MM.1S (cell line): ENCODE data around the gene ECSCR.

Experiments
- DNase-seq: peaks from one replicate; pipeline ENCODE4 v3.0.0-alpha.2; 2015
- H2AFZ ChIP-seq: fragments of 300-600 bp; sonication (generic); 2 replicates; pipeline ENCODE4 v1.6.0; 2016; ENCODE audit warnings: antibody characterized with exemption, low read length
- H3F3A ChIP-seq: fragments of 300-600 bp; sonication (generic); 2 replicates; pipeline ENCODE4 v1.6.1; 2016; ENCODE audit warnings: mild to moderate bottlenecking, antibody characterized with exemption, low read length, moderate library complexity, mixed read lengths; ENCODE audit not compliant: insufficient read depth
- H3K27ac ChIP-seq: fragments of 300-600 bp; sonication (generic); 2 replicates; pipeline ENCODE4 v1.5.1; 2016; ENCODE audit warnings: mild to moderate bottlenecking, low read length
- H3K27me3 ChIP-seq: fragments of 300-600 bp; sonication (generic); replicated peaks from 2 replicates; pipeline ENCODE4 v1.6.0; 2016; ENCODE audit warnings: low read length; ENCODE audit not compliant: insufficient read depth
- H3K36me3 ChIP-seq: fragments of 300-600 bp; sonication (generic); replicated peaks from 2 replicates; pipeline ENCODE4 v1.6.1; 2016; ENCODE audit warnings: mild to moderate bottlenecking, low read length, mixed read lengths; ENCODE audit not compliant: insufficient read depth
- H3K4me1 ChIP-seq: fragments of 300-600 bp; sonication (generic); 2 replicates; pipeline ENCODE4 v1.6.1; 2016; ENCODE audit warnings: low read length, mixed read lengths
- H3K4me2 ChIP-seq: fragments of 300-600 bp; sonication (generic); 2 replicates; pipeline ENCODE4 v1.6.0; 2016; ENCODE audit warnings: low read depth, low read length
- H3K4me3 ChIP-seq: fragments of 300-600 bp; sonication (generic); 2 replicates; pipeline ENCODE4 v1.5.1; 2016; ENCODE audit warnings: low read length, mixed read lengths
- H3K79me2 ChIP-seq: fragments of 300-600 bp; sonication (generic); 2 replicates; pipeline ENCODE4 v1.6.1; 2016; ENCODE audit warnings: mixed run types, low read length, mixed read lengths
- H3K9ac ChIP-seq: fragments of 300-600 bp; sonication (generic); 2 replicates; pipeline ENCODE4 v1.6.1; 2016; ENCODE audit warnings: low read length, mixed read lengths
- H3K9me2 ChIP-seq: fragments of 300-600 bp; sonication (generic); replicated peaks from 2 replicates; pipeline ENCODE4 v1.6.1; 2016; ENCODE audit warnings: mild to moderate bottlenecking, low read length, mixed read lengths; ENCODE audit not compliant: insufficient read depth
- H3K9me3 ChIP-seq: fragments of 300-600 bp; sonication (generic); replicated peaks from 2 replicates; pipeline ENCODE4 v1.6.1; 2016; ENCODE audit warnings: mild to moderate bottlenecking, low read length, mixed read lengths; ENCODE audit not compliant: insufficient read depth
- H4K20me1 ChIP-seq: fragments of 300-600 bp; sonication (generic); 2 replicates; pipeline ENCODE4 v1.6.1; 2016; ENCODE audit warnings: mild to moderate bottlenecking, low read length, moderate library complexity, mixed read lengths; ENCODE audit not compliant: insufficient read depth
- EZH2 ChIP-seq: fragments of 300-600 bp; sonication (generic); optimal IDR thresholded peaks from 2 replicates; pipeline ENCODE3; 2017; ENCODE audit warnings: low read depth, mild to moderate bottlenecking, antibody characterized with exemption, low read length, mixed read lengths
- EZH2phosphoT487 ChIP-seq: fragments of 300-600 bp; sonication (generic); IDR thresholded peaks from 2 replicates; pipeline ENCODE4 v1.6.1; 2018; ENCODE audit warnings: antibody characterized with exemption, low read length
- TF ChIP-seq, protein P1 (sequence below): fragments of 300-600 bp; sonication (generic); IDR thresholded peaks from 2 replicates; pipeline ENCODE4 v1.5.1; 2016; ENCODE audit warnings: antibody characterized with exemption, low read length, mixed read lengths

ECSCR gene

DNA sequence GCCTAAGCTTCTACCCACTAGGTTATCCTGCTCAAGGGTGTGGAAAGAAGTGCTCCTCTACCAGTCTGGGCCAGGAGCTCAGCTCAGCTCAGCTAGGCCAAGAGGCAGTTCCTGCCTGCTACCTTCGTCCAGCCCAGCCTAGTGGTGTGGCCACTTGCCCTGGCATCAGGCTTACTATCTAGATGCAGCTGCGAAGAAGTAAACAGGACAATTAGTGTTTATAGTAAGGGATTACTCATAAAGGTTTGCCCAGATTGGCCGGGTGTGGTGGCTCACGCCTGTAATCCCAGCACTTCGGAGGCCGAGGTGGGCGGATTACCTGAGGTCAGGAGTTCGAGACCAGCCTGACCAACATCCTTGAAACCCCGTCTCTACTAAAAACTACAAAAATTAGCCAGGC lies 45.9 kb downstream of the ECSCR start:
- Histone ChIP-seq H3F3A (peaks cover 34% of the 10 kb centered on the region), H3K36me3 (no peaks in the 10 kb centered on the region), H2AFZ (0 out of 2 replicates have a peak overlapping the region, but pooled peaks have one; percentile 2), H3K4me3 (no peak overlapping the region), H3K4me2 (no peak overlapping the region), H3K9me2 (no peaks in the 10 kb centered on the region), H3K27me3 (no peaks in the 10 kb centered on the region), H3K9ac (no peak overlapping the region), H3K9me3 (no peaks in the 10 kb centered on the region), H4K20me1 (no peaks in the 10 kb centered on the region), H3K4me1 (peaks cover 57% of the 10 kb centered on the region), H3K79me2 (no peaks in the 10 kb centered on the region), H3K27ac (peak overlapping the region; percentile 95)
- no peak for TF ChIP-seq EZH2
- TF ChIP-seq, protein P1, sequence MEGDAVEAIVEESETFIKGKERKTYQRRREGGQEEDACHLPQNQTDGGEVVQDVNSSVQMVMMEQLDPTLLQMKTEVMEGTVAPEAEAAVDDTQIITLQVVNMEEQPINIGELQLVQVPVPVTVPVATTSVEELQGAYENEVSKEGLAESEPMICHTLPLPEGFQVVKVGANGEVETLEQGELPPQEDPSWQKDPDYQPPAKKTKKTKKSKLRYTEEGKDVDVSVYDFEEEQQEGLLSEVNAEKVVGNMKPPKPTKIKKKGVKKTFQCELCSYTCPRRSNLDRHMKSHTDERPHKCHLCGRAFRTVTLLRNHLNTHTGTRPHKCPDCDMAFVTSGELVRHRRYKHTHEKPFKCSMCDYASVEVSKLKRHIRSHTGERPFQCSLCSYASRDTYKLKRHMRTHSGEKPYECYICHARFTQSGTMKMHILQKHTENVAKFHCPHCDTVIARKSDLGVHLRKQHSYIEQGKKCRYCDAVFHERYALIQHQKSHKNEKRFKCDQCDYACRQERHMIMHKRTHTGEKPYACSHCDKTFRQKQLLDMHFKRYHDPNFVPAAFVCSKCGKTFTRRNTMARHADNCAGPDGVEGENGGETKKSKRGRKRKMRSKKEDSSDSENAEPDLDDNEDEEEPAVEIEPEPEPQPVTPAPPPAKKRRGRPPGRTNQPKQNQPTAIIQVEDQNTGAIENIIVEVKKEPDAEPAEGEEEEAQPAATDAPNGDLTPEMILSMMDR: no peak
- no peak for TF ChIP-seq EZH2phosphoT487
- DNase-seq: no peak

DNA sequence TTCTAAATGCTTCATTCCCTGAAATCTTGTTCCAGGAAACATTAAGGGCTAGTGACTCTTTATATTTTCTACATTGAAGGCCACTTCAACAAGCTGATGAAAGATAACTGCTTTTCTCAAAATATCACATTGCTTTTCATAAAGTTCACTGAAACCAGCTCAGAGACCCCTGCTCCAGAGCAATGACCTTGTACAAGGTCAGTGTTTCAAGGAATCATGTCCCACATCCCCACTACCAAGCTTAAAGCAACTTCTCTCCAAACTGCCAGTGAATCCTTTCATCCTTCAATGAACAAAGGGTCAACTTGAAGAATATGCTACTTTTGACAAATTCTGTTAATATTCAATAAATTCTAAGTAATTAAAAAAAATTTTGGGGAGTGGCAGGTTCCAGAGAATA lies 46.7 kb downstream of the ECSCR start:
- no peaks in the 10 kb centered on the region for H4K20me1 ChIP-seq
- no peaks in the 10 kb centered on the region for H3K36me3 ChIP-seq
- H3K27ac ChIP-seq: peak overlapping the region; percentile 95
- no peak for TF ChIP-seq EZH2
- TF ChIP-seq, protein P1: no peak
- no peak for TF ChIP-seq EZH2phosphoT487
- peaks cover 34% of the 10 kb centered on the region for H3F3A ChIP-seq
- no peaks in the 10 kb centered on the region for H3K9me2 ChIP-seq
- no peaks in the 10 kb centered on the region for H3K9me3 ChIP-seq
- H3K9ac ChIP-seq: peak overlapping the region; percentile 83
- H3K79me2 ChIP-seq: no peaks in the 10 kb centered on the region
- no peaks in the 10 kb centered on the region for H3K27me3 ChIP-seq
- DNase-seq: no peak
- peak overlapping the region; percentile 4; the same call in 1 of the 2 replicates for H2AFZ ChIP-seq
- H3K4me1 ChIP-seq: peaks cover 57% of the 10 kb centered on the region
- H3K4me3 ChIP-seq: no peak overlapping the region
- H3K4me2 ChIP-seq: peak overlapping the region; percentile 63

DNA sequence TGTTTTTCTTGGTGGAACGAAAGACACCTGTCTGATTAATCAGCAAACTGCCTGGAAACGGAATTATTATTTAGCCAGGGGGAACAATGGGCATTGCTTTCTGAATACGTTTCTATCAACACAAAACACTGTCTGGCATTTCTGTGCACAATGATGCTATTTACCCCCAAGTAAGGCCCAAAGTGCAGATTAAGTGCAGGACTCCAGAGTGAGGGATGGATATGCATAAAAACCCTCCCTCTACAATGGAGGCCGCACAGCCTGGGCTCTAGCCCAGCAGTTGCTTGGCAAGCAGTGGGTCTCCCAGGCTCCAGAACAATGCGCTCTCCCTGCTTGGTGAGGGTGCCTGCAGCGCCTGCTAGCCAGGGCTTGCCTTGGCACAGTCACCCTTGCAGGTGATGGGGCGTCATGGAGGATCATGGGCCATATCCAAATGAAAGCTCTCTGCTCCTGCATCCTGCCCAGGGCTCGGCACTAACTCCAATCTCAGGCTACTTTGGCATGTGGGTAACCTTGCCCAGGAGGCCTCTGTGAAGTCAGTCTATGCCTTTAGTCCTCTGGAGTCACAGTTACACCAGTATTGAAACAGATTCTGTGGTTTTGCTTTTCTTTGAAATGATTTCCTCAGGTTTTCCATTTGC lies 47.2 kb downstream of the ECSCR start:
- peaks cover 57% of the 10 kb centered on the region for H3K4me1 ChIP-seq
- DNase-seq: peak; percentile 73
- H3K36me3 ChIP-seq: no peaks in the 10 kb centered on the region
- TF ChIP-seq EZH2 (no peak), EZH2phosphoT487 (no peak)
- TF ChIP-seq, protein P1: no peak
- H3K9me2 ChIP-seq: no peaks in the 10 kb centered on the region
- H3K27ac ChIP-seq: peak overlapping the region; percentile 95
- peak overlapping the region; percentile 63 for H3K4me2 ChIP-seq
- H3F3A ChIP-seq: peaks cover 34% of the 10 kb centered on the region
- no peaks in the 10 kb centered on the region for H3K27me3 ChIP-seq
- peak overlapping the region; percentile 4 for H2AFZ ChIP-seq
- no peaks in the 10 kb centered on the region for H3K79me2 ChIP-seq
- peak overlapping the region; percentile 32 for H3K4me3 ChIP-seq
- H3K9me3 ChIP-seq: no peaks in the 10 kb centered on the region
- H3K9ac ChIP-seq: peak overlapping the region; percentile 83
- no peaks in the 10 kb centered on the region for H4K20me1 ChIP-seq
